GM18526 (cell line): ENCODE measurements around the gene TLE4.

ENCODE experiments used
- POLR2A ChIP-seq: IDR thresholded peaks from 3 replicates; pipeline ENCODE4 v1.6.1; 2011; ENCODE audit not compliant: insufficient read length; ENCODE audit errors: extremely low read depth

The TLE4 gene

GRCh38 chr9:79571309-79572031 is at the start of gene TLE4:
TLE4 (plus strand) TSS chr9:79571965; CDS start chr9:79572791, 826 bp downstream.
- peak; percentile 79 for TF ChIP-seq POLR2A

GRCh38 chr9:79522793-79523192 is 49.0 kb upstream of the TLE4 start:
- no peak for TF ChIP-seq POLR2A

- TF ChIP-seq POLR2A = no peak
These were observed 47.5 kb upstream of the TLE4 start for GRCh38 chr9:79524266-79524665.

- TF ChIP-seq POLR2A = no peak
These were observed 45.6 kb upstream of the TLE4 start for GRCh38 chr9:79526149-79526672.

GRCh38 chr9:79535534-79535933 is 36.2 kb upstream of the TLE4 start:
- TF ChIP-seq POLR2A = no peak

GRCh38 chr9:79537838-79538237 is 33.9 kb upstream of the TLE4 start:
- no peak for TF ChIP-seq POLR2A

GRCh38 chr9:79542735-79543620 is 28.8 kb upstream of the TLE4 start:
- TF ChIP-seq POLR2A = no peak

- no peak for TF ChIP-seq POLR2A
These were observed 20.2 kb upstream of the TLE4 start for GRCh38 chr9:79551586-79551985.

- no peak for TF ChIP-seq POLR2A
These were observed 19.8 kb upstream of the TLE4 start for GRCh38 chr9:79551994-79552393.

- no peak for TF ChIP-seq POLR2A
These were observed 16.2 kb upstream of the TLE4 start for GRCh38 chr9:79555474-79556089.

GRCh38 chr9:79559495-79560181 is 12.1 kb upstream of the TLE4 start:
- TF ChIP-seq POLR2A = no peak

- no peak for TF ChIP-seq POLR2A
These were observed 8.9 kb upstream of the TLE4 start for GRCh38 chr9:79562749-79563386.

- TF ChIP-seq POLR2A = no peak
These were observed 7.7 kb upstream of the TLE4 start for GRCh38 chr9:79564105-79564504.

GRCh38 chr9:79565245-79565644 is 6.5 kb upstream of the TLE4 start:
- TF ChIP-seq POLR2A = no peak
